Activated T-helper 9 cell treated with anti-CD3 and anti-CD28 coated beads, Interleukin-2, amount 50 U/mL, for 16 hours (primary cell): Measurements from ENCODE around the gene GTPBP2.
"Not testable (repeated sequence)": the region's sequence is repeated elsewhere in the genome, so short reads cannot be mapped to it uniquely, and the experiment has no call there.

Source experiments
- DNase-seq: peaks from one replicate; pipeline ENCODE4 v3.0.0-alpha.2; 2020; ENCODE audit warnings: low read depth

GTPBP2 gene

DNA sequence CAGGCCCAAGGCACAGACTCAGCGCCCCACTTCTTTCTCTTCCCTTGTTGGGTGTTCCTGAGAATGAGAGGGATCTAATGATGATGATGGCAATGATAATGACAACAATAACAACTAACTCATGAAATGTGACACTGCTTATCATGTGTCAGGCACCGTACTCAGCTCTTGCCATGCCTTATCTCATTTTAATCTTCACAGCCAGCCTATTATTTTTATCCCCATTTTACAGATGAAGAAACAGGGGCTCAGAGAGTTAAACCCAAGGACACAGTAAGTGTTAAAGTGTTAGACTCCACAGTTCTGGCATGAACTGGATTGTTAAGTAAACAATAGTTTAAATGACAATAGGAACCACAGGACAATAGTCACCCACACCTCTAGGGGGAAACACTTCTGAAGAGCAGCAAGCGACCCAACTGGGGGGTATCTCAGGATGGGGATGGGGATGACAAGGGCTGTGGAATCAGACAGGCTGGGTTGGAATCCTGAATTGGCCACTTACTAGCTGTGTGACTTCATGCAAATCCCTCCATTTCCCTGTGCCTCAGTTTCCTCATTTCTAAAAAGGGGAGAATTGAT, 28.2 kb upstream of the GTPBP2 start:
- DNase-seq: no peak

DNA sequence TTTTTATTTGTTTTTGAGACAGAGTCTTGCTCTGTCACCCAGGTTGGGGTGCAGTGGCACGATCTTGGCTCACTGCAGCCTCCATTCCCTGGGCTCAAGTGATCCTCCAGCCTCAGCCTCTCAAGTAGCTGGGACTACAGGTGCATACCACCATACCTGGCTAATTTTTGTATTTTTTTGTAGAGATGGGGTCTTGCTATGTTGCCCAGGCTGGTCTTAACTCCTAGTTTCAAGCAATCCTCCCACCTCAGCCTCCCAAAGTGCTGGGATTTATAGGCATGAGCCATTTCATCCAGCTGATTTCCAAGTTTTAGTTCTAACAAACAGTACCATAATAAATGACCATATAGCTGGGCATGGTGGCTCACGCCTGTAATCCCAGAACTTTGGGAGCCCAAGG, 23.8 kb upstream of the GTPBP2 start:
- not testable (repeated sequence) for DNase-seq

DNA sequence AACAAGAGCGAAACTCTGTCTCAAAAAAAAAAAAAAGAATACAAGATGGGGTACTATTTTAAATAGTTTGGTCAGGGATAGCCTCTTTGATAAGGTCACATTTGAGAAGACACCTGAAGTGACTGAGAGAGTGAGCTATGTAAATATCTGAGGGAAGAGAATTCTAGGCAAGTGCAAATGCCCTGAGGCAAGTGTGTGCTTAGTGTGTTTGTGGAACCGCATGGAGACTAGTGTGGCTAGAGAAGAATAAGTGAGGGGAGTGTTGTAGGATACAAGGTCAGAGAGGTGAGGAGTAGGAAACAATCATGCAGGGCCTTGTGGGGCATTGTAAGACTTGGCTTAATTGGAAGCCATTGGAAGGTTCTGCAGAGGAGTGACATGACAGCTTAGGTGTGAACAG, 19.2 kb upstream of the GTPBP2 start:
- no peak for DNase-seq

DNA sequence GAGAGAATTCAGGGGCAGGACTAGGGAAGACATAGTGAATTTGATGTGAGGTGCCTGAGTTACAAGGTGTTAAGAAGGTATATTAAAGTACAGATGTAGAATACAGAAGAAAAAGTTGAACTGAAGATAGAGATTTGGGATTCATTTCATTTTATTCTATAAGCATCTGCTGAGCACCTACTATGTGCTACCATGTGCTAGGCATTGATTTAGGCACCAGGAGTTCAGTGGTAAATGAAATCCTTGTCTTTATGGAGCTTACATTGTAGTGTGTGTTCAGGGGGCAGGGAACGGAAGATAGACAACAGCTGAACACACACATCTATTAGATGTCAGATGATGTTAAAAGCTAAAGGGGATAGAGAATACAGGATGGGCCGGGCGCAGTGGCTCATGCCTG, 18.5 kb upstream of the GTPBP2 start:
- no peak for DNase-seq

DNA sequence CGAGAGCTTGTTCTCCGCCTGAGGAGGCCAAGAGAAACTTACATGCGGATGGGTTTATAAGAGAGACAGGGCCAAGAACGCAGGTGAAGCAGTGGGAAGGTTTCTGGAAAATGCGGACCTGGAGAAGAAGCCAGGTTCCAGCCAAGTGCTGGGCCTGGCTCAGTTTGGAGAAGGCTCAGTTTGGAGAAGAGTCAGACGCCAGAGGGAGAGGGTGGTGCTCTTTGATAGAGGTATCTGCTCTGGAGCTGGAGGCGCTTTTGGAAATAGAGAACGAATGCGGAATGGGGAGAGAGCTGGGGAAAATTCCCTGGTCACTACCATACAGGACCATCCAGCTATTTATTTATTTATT, 16.5 kb upstream of the GTPBP2 start:
- DNase-seq: no peak

DNA sequence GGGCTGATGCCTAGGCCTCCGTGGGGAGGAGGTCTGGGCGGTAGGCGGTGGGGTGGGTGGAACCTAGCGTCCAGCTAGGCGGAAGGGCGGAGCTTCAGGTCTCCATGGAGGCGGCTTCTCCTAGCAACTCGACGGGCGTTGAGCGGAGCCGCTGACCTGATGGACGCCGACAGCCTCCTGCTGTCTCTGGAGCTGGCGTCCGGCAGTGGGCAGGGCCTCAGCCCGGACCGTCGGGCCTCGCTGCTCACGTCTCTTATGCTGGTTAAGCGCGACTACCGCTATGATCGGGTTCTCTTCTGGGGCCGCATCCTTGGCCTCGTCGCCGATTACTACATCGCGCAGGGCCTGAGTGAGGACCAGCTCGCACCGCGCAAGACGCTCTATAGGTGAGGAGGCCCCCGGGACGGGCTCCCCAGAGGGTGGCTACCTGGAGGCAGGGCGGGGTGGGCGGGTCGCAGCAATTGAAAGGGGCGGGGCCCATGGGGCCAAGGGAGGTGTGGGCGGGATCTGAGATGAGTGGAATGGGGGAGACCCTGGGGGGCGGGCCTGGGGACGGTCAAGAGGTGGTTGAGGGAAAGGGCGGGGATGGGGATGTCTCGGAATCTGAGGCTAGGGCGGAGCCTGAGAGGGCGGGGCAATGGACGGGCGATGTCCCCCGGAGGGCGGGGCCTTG, 16.0 kb upstream of the GTPBP2 start, which contains the start of gene RSPH9:
Gene RSPH9, plus strand, starts transcription at position 97 of the 673 bp plus-strand sequence. Its CDS starts 63 bp downstream, at position 160.
- peak; percentile 53 for DNase-seq

DNA sequence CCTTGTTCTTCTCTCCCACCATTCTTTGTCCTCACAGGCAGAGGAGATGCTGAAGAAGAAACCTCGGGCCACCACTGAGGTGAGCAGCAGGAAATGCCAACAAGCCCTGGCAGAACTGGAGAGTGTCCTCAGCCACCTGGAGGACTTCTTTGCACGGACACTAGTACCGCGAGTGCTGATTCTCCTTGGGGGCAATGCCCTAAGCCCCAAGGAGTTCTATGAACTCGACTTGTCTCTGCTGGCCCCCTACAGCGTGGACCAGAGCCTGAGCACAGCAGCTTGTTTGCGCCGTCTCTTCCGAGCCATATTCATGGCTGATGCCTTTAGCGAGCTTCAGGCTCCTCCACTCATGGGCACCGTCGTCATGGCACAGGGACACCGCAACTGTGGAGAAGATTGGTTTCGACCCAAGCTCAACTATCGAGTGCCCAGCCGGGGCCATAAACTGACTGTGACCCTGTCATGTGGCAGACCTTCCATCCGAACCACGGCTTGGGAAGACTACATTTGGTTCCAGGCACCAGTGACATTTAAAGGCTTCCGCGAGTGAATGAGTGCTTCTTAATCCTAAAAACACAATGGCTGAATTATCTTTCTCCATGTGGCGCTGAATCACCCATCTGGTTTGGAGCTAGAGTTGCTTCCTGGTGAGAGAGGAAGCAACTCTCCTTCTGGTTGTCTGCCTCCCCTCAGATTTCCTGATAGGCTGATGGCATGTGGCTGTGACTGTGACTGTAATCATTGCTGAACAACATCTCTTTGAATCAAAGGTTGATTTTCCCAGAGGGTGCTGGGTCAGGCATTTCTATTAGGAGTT, 11.1 kb upstream of the GTPBP2 start:
- DNase-seq: no peak

DNA sequence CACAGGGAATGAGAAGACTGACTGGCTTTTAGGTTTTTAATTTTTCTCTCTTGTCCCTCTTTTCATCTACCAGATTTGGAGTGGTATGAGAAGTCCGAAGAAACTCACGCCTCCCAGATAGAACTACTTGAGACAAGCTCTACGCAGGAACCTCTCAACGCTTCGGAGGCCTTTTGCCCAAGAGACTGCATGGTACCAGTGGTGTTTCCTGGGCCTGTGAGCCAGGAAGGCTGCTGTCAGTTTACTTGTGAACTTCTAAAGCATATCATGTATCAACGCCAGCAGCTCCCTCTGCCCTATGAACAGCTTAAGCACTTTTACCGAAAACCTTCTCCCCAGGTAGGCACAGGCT, 7.2 kb upstream of the GTPBP2 start:
- no peak for DNase-seq

DNA sequence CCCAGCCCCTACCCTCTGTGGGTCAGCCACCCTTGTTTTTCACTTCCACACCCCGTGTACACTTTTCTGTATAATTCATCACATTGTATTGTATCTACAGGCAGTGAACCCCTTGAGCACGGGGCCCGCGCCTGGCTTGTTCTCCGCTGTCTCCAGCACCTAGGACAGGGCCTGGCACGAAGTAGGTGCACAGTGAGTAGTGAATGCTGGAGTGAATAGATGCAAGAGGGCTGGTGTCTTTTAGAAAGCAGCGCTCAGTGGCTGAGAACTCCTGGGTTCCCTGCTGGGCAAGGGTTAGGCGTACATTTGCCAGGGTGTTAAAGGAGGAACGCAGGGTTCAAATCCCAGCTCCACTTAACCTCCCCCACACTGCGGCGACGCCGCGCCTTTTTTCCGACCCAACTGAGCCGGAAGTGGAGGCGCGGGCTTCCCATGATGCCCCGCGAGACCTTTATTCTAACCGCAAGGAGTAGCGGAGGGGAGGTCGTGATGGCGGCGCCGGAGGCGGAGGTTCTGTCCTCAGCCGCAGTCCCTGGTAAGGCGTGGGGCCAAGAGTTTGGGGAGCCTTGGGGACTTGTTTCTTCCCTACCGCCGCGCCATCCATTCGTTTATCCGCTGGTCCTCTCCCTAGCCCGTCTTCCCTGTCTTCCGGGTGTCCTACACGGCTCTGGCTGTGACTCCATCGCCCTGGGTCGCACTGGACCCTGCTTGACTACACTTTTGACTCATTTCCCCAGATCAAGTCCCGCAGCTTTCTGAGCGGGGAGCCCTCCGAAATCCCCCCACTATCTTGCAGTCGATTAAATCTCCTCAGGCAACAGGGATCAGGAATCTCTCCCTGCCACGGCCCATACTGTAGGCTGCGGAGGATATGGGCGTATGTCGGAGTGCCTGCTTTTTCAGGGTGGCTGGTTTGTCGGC, 6.6 kb upstream of the GTPBP2 start, which contains the start of gene MAD2L1BP:
Gene MAD2L1BP, plus strand, starts transcription at position 454 of the 921 bp plus-strand sequence. Its CDS starts 36 bp downstream, at position 490.
- peak; percentile 81 for DNase-seq

DNA sequence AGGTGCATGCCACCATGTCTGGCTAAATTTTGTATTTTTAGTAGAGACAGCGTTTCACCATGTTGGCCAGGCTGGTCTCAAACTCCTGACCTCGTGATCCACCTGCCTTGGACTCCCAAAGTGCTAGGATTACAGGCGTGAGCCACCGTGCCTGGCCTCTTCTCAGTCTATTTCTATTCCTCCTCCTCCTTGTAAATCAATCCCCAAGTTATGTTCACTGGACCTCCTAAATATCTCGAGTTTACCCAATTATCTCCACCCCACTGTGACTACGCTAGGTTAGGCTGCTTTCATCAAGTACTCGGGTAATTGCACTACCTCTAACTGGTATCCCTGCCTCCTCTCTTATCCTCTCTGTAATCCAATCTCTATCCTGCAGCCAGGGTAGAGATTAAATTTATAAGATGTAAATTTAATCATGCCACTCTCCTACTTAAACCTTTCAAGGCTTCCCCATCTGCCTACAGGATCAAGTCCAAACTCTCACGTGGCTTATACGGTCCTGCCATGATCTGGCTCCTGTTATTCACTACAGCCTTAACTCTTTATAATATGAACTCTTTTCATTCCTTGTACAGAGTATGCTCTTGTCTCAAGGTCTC, 5.7 kb upstream of the GTPBP2 start:
- no peak for DNase-seq

DNA sequence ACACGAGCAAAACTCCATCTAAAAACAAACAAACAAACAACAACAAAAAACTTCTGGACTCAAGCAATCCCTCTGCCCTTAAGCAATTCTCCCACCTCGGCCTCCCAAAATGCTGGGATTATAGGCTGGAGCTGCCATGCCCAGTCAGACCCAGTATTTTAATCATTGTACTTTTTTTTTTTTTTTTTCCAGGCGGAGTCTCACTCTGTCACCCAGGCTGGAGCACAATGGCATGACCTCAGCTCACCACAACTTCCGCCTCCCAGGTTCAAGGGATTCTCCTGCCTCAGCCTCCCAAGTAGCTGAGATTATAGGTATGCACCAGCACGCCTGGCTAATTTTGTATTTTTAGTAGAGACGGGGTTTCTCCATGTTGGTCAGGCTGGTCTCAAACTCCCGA, 3.9 kb upstream of the GTPBP2 start:
- not testable (repeated sequence) for DNase-seq

DNA sequence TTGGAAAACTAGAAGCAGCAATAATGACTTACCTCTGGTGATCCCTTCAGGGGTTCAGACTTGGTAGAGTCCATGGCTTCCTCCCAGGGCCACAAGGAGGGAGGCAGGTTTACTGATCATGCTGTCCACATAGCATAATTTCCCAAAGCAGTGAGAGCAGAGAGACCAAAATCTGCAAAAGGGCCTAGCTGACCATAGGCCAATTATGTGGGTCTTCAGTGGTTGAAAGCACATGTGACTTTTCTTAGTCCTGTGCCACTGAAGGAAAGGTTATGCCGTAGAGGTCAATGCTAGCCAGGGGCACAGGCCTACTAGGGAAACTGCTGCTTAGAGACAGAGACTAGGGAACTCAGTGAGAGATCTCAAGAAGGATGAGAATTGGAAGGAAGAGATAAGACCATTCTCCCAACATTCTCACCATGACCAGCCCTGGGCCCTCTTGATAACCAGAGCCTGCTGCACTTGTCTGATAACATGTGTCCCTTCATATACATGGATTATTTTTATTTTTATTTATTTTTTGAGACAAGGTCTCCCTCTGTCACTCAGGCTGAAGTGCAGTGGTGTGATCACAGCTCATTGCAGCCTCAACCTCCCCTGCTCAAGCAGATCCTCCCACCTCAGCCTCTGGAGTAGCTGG, 2.0 kb upstream of the GTPBP2 start:
- DNase-seq: no peak

DNA sequence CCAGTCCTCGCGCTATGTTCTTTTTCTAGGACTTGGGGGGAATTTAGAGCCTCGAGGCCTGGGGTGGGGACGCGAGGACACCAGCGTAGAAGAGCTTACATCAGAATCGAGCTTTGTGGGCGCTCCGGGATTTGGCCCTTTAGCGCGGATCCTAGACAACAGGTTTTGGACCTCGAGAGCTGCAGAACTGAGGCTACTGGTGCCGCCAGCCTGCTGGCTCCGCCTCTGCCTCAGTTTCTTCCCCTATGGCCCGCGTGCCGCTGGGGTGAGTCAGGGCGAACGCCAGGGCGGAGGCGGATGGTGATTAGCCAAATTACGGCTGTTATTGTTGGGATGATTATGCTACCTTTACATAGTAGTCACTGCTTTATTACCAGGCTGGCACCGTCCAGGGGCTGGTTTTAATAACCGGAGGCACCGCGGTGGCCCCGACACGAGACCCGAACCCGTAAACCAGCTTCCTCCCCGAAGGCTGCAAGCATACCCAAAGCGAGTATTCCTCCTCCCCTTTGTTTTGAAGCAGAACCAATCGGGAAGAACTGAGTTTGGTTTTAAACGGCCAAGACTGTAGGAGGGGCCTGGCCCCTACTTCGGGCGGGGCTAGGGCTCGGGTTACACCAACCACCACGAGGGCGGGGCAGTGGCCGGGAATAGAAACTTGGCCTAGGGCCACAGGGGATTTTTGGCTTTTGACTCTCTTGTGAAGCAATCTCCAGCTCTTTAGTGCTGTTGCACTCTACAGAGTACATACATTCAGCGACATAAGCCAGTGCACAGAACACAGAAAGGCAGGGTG, 639 bp upstream of the GTPBP2 start:
- DNase-seq: peak; percentile 81

DNA sequence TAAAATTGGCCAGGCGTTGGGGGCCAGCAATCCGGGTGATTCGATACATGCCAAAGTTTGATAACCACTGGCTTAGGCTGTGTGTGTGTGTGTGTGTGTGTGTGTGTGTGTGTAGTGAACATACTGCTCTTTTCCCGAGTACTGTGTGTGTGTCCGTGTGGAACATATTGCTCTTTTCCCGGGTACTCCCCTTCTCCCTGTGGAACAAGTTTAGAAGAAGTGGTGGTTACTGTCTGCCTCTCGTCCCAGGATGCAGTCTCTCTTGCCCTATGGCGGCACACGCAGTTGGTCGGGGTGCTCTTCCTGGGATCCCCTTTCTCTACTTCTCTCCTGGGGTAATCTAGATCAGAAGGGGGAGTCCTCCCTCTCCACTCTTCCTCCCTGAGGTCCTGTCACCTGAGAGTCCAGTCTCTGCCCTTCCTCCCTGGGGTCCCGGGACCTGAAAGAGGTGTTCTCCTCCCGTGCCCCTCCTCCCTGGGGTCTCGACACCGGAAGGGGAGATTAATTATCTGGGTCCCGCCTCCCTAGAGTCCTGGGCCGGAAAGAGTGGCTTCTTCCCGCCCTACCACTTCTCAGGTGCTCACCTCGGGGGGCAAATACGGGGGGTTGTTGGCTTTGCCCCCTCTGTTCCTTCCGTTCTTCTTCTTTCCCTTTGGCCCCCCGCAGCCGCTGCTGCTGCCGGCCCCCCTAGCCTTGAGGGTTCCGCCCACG, 516 bp downstream of the GTPBP2 start:
- peak; percentile 24 for DNase-seq

DNA sequence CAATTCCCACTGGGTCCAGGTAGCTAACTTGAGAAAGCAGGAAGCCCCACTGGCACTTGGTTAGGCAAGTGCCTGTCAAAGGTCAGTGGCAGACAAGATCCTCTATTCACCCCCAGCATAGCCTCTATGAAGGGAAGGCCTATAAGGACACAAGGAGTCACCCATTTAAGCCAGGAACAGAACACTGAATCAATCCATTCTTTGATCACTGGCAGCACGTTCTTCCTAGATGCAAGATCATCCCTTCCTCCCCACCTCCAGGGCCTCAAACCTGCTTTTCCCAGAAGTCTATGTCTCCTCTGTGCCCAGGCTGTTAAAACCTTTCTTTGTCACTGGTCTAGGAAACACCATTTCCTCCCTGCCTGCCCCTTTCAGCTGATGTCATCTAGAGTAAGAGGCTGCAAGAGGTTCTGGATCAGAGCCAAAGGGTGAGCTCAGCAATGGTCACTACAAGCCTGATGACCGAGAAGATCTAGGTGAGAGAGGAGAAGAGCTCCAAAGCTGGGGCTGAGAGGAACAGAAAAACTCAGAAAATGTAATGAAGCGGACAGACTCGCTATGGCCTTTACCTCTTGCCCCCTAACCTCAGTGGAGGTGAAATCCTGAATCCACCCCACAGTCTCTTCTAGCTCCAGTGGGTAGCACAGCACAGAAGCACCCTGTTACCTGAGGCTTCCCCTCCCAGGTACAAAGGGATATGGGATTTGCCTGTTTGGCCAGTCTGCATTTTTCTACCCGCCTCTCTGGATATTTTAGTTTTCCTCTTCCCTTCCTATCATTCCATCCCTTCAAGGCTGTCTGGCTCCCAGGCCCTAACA, 1.8 kb downstream of the GTPBP2 start:
- DNase-seq: no peak

DNA sequence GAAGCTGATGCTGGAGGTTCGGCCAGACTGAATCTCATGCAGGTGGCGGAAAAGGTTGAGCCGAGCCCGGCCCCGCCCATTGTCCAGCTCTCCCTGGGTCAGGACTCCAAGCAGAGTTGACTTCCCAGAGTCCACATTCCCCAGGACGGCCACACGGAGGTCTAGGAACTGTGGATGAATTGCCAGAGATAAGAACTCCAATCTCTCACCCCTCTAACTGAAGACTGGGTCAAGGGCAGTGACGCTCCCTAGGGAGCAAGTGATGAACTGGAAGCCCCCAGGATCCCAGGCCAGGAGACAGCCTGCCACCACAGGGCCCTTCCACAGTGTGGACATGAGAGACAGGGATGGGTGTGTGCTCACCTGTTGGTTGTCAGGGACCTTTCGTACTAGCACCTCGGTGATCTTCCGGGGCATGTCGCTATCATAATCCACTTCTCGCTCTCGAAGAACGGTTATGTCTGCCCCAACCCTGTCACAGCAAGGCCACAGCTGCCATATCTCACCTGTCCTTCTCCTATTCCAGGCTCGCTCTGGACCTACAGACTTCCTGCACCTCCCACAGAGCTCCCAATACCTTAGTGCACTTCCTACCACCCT, 3.6 kb downstream of the GTPBP2 start:
- no peak for DNase-seq

DNA sequence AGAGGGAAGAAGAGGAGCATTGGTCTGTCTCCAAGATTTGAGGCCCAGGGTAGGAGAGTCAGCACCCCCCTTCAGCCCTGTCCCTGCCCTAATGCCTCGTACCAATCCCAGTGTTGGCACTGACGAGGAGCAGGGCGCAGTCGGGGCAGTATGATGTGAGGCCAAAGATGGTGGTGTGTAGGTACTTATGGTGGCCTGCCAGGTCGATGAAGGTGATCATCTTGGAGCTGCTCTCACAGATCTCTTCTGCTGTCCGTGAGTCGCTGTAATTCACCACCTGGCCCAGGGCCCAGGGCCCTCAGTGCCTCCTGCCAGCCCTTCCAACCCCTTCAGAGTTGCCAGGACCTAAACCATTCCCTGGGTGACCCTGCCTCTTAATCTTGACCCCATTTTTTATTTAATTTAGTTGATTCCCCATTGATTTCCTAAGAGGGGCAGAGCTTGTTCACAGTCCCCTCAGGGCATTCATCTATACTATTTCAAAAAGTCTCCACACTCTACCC, 4.2 kb downstream of the GTPBP2 start:
- no peak for DNase-seq
